ENCODE data around the gene PDGFD.

GRCh38 chr11:104142698-104143097 is 21.2 kb downstream of the PDGFD start:
- TF ChIP-seq CTCF (IDR thresholded peaks at IDR 0.05; ENCODE audit: poor library complexity, severe bottlenecking) (no peak), POLR2AphosphoS5 (IDR thresholded peaks at IDR 0.05) (no peak), EZH2 (IDR thresholded peaks at IDR 0.05; ENCODE audit: borderline replicate concordance, insufficient read depth, low read length, poor library complexity, severe bottlenecking) (no peak), REST (IDR thresholded peaks at IDR 0.05; ENCODE audit: borderline replicate concordance) (no peak), TAF1 (IDR thresholded peaks at IDR 0.05; ENCODE audit: low read depth) (no peak), MXI1 (conservative IDR thresholded peaks at IDR 0.05; ENCODE audit: poor library complexity, severe bottlenecking) (no peak)

Measured in neural cell (in vitro differentiated cells).